GM19372 (cell line): Measurements from ENCODE around the gene SSR1.
A peak's percentile ranks its signal among the peaks of the same experiment; 100 is the strongest.
"Not testable (repeated sequence)": the region's sequence is repeated elsewhere in the genome, so short reads cannot be mapped to it uniquely, and the experiment has no call there.

Experiments used
- ATAC-seq: cut with Tn5 transposase; IDR thresholded peaks from one replicate; pipeline ENCODE4 v1.9.1; 2021; ENCODE audit warnings: mild to moderate bottlenecking, low read depth, moderate library complexity; ENCODE audit not compliant: unreplicated experiment

SSR1 gene

DNA sequence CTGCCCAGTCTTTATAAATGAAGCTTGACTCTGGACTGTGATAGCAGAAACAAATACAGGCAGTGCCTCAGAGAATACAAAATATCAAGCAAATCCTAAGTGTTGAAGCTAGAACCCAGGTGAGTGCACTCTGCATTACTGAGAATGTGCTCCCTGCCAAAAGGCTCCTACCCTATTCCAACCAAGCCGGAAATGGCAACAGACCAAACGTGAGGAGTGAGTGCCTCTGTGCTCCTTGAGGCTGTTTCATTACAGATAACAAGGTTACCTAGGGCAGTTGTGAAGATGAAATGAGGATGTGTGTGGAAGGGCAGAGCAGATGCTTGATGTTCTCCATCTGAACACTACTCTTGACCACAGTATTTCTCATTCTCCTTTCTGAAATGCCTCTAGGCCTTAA is 29.3 kb downstream of the SSR1 start:
- no peak for ATAC-seq

DNA sequence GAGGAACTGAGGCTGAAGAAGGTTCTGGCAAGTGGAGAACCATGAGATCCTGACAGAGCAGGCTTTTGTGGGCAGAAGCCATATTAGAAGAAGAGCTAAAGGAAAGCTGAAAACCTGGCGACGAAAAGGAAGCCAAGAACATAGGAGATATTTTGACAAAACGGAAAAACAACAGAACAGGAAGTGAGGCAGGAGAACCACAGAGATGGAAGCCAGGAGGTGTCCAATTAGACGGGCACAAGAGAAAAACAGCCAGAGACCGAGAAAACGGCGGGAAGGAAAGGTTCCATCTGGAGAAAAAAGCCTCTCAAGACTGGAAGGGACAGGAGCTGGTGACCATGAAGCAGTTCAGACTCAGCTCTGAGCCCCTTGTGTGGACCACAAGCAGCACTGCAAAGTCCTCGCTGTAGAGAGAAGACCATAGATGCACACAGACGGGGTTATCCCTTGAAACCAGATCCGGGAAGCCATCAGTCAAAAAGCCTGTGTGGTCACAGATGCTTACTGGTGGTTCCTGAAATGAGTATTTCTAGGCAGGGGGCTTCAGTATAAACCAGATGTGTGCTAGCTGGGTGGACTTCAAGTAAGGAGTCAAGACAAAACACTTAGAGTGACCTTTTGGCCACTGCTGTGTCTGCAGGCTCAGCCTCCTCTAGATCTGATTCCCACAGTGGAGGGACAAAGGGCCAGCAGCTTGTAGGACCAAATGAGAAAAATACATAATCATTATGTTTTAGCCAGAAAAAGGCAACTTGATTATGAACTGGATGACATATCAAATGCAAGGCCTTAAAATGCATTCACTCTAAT is 30.7 kb downstream of the SSR1 start:
- ATAC-seq: no peak

DNA sequence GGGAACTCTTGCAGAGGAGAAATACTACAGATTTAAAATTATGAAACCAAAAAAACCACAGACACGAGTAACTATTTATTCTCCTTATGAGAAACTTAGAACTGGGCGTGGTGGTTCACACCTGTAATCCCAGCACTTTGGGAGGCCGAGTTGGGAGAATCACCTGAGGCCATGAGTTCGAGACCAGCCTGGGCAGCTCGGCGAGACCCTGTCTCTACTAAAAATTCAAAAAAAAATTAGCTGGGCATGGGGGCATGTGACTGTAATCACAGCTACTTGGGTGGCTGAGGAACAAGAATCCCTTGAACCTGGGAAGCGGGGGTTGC is 36.8 kb downstream of the SSR1 start:
- ATAC-seq: no peak

DNA sequence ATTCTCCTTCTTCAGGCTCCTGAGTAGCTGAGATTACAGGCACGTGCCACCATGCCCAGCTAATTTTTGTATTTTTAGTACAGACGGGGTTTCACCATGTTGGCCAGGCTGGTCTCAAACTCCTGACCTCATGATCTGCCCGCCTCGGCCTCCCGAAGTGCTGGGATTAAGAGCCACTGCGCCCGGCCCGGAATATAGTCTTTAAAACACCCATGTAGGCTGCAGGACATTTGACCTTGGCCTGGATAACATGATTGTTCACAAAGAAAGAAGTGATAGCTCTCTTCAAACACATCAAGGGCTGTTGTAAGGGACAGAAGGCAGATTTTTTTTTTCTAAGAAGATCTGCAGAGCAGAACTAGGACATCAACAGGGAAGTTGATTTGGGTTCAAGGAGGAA is 38.5 kb downstream of the SSR1 start:
- not testable (repeated sequence) for ATAC-seq

DNA sequence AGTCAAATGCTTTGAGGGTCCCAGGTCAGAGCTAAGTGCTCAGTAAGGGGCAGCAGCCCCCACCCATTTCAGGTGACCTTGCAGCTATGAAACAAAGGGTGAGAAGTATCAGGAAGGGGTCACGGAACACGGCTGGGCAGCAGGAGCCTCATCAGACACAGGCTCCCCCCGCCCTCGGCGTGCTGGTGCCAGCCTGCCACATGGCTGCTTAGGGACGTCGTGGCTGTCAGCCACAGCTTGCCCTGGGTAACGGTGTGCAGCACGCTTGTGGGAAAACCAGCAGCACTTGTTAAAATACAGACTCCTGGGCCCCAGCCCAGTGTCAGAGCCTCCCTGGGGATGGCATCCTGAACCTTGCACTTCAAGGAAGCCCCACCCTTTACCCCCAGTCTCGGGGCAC is 39.3 kb downstream of the SSR1 start:
- ATAC-seq: no peak

DNA sequence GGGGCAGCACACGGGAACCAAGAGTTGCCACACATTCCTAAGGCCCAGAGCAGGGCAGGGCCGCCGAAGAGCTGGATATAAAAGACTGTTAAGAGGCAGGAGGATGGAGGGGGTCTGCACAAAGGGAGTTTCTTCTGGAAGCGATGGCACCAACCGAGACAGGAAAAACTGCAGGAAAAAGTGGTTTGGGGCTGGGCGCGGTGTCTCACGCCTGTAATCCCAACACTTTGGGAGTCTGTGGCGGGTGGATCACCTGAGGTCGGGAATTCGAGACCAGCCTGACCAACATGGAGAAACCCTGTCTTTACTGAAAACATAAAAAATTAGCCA is 41.8 kb downstream of the SSR1 start:
- no peak for ATAC-seq

DNA sequence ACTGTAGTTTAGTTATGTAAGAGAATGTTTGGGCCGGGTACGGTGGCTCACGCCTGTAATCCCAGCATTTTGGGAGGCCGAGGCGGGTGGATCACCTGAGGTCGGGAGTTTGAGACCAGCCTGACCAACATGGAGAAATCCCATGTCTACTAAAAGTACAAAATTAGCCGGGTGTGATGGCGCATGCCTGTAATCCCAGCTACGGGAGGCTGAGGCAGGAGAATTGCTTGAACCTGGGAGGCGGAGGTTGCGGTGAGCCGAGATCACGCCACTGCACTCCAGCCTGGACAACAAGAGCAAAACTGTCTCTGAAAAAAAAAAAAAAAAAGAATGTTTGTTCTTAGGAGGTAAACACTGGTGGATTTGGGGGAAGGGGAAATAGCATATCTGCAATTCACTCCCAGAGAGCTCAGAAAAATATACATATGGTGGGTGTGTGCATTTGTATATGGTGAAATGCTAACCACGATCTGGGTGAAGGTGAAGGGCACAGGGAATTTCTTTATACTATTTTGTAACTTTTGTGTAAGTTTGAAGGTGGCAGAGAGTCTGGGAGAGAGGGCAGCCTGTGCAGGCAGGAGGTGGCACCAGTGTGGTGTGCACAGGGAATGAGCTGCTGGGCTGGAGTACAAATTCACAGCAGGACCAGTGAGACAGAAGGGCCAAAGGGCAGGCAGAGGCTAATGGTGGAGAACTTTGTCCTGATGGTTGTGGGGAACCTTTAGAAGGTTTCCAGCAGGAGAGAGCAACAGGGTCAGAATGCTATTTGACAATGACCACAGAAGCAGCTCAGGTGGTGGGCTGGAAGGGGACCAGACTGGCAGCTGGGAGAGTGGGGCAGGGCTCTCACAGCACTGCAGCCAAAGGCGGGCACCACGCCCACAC is 42.4 kb downstream of the SSR1 start:
- no peak for ATAC-seq

DNA sequence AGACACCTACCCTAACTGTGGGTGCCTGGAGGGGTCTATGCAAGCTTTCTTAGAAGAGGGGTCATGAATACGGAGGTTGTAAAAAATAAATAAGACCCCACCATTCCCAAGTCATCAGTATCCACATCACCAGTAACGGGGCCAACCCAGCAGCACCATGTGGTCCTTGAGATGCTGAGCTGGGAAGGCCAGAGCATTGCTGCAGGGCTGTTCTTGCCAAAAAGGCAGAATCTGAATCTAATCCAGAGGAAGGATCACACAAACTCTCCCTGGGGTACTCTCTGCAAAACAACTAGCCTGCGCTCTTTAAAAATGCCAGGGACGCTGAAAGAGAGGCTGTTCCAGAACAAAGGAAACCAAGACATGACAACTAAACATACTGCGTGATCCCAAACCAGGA is 43.2 kb downstream of the SSR1 start:
- ATAC-seq: no peak

DNA sequence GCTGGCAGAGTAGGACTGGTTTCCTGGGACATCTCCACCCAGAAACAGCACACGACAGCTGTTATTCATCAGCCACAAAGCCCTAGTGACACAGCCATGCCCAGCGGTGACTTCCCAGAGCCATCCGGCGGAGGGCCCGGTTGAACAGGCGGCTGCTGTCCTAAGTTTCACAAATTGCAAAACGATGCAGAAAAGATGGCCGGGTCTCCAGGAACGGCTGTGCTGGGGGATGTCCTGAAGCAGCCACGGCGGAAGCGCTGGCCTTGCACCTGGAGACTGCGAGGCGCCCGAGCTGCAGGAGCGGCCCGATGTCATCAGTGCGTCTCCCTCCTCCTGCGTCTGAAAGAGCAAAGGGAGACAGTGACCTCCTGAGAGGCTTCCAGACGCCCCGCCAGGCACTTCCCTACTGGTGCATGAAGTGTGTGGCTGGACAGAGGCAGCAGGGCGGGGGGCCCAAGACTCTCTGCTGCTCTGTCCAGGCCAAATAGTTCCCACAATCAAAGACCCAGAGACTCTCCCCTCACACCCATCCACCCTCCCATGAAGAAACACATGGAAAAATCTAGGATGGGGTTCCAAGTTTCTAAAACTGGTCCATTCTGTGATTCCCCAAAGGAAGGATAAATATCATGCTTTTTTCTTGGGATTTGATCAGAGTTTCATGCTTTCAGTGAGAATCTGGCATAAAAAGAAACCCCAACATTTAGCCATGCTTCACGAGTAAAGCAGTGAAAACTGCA is 44.0 kb downstream of the SSR1 start:
- no peak for ATAC-seq

DNA sequence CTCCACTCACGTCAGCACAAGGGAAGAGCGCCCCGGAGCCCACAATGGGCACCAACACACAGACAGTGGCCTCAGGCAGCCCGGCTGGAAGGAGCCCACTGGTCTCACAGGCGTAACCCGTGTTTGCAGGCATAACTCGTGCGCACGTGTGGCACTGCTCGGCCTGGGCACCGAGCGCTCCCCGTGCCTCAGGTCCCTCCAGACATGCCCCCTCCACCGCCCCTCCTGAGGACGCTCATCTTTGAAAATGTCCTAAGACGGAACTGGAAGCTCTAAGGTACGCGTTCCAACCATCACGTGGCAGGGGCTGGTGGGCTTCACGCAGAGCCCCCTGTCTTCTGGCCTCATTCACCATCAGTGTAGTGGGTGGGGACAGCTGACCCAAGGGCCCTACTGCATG is 44.6 kb downstream of the SSR1 start:
- no peak for ATAC-seq

DNA sequence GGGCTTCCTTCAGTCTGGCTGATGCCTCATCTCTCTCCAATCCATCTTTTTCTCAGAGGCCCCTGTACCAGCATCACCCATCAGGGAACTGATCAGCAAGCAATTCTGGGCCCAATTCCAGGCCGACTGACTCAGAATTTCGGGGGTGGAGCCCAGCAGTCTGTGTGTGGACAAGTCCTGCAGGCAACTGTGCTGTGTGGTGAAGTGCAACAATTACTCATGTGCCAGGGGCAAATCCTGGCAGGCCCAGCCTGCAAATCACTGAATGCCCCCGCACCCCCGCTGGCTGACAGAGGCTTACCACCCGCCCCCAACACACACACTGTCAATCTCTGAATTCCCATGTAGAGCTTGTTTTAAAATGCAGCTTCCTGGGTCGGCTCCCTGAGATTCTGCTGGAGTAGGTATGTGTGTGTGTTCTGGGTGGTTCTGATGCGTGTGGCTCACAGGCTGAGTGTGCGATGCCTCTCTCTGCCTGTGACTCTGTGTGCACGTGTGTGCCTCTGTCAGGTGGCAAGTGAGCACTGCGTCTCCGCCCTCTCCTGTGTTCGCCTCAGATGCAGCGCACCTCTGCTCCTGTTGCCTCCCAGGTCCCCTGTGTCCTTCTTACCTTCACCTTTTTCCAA is 45.4 kb downstream of the SSR1 start:
- ATAC-seq: no peak

DNA sequence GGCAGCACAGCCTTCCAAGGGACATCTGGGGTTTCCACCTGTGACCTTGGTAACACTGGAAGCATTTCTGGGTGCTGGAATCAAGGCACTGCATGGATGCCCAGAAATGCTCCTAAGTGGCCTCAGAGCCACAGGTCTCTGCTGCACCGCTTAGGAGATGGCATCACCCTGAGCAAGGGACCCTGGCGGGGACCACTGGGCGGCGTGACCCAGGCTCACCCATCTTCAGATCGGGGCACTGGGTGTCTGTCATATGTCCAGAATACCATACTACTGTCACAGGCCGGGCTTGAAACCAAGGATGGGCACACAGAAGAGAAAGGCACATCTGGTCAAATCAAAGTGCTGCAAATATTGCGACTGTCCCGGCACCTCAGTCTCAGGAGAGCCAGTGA is 45.9 kb downstream of the SSR1 start:
- ATAC-seq: no peak

DNA sequence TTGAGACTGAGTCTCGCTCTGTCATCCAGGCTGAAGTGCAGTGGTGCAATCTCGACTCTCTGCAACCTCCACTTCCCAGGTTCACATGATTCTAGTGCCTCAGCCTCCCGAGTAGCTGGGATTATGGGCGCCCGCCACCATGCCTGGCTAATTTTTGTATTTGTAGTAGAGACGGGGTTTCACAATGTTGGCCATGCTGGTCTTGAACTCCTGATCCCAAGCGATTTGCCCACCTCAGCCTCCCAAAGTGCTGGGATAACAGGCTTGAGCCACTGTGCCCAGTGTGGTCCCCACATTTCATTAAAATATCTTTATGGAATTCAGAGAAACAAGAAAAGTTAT is 47.6 kb downstream of the SSR1 start:
- not testable (repeated sequence) for ATAC-seq

DNA sequence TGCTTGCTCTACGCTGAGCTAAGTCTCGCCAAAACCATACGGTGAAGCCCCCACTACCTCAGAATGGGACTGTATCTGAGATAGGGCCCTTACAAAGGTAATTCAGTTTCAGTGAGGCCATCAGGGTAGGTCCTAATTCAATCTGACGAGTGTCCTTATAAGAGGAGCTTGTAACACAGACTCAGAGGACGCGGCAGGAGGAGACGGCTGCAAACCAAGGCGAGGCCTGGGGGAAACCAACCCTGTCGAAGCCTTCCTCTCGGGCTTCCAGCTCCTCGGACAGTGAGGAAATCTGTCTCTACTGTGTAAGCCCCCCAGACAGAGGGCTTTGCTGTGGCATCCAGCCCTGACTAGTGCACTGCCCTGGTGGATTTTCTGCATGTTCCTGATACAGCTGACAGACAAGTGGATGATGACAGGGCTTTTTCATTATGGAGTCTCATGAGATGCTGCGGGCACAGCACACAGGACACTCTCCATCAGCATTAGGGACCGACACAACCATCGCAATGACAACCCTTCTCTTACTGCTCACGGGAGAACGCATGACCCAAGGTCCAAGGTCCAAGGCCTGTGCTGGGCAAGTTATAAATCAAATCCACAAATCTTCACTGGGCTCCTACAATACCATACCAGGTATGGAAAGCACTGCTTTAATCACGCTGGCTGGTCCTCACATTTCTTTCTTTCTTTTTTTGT is 48.2 kb downstream of the SSR1 start:
- ATAC-seq: no peak

DNA sequence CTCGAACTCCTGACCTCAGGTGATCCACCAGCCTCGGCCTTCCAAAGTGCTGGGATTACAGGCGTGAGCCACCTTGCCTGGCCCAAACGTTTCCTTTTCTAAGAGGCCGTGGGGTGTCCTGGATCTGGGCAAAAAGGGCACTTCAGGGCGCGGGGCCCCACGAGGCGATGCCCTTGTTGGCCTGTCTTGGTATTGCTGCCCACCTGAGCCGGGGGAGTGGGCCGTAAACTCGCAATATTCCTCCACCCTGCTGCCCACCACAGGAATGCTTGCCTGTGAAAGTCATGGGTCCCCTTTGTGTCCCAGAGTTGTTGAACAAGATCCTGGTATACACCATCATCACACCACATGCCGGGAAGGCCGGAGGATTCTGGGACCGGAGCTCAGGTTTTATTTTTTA is 49.0 kb downstream of the SSR1 start:
- no peak for ATAC-seq

DNA sequence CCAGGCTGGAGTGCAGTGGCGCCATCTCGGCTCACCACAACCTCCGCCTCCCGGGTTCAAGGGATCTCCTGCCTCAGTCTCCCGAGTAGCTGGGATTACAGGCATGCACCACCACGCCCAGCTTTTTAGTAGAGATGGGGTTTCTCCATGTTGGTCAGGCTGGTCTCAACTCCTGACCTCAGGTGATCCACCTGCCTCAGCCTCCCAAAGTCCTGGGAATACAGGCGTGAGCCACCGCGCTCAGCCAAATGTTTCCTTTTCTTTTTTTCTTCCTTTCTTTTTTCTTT is 49.5 kb downstream of the SSR1 start:
- ATAC-seq: not testable (repeated sequence)

DNA sequence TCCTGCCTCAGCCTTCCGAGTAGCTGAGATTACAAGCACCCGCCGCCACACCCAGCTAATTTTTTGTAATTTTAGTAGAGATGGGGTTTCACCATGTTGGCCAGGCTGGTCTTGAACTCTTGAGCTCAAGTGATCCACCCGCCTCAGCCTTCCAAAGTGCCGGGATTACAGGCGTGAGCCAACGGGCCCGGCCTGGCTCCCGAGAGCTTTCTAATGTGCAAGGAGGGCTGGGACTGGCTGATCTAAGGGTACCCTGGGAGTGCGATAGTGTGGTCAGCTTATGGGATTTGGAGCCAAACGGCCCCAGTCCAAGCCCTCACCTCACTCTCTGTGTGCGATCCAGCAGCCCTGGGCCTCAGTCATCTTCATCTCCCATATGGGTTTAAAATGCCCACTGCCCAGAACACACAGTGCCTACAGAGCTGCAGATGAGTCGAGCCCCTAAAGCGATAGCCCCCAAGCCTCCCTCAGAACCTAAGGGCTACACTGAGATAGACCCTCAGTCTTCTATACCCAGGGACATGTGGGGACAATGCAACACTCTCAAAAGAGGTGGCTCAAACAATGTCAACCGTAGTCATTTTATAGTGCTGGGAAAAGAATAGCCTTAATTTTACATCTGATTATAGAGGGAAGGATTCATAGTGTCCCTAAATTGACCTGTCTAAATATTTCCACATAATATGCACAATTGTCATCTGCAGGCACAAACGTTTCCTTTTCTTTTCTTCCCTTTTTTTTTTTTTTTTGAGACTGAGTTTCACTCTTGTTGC is 50.1 kb downstream of the SSR1 start:
- no peak for ATAC-seq

DNA sequence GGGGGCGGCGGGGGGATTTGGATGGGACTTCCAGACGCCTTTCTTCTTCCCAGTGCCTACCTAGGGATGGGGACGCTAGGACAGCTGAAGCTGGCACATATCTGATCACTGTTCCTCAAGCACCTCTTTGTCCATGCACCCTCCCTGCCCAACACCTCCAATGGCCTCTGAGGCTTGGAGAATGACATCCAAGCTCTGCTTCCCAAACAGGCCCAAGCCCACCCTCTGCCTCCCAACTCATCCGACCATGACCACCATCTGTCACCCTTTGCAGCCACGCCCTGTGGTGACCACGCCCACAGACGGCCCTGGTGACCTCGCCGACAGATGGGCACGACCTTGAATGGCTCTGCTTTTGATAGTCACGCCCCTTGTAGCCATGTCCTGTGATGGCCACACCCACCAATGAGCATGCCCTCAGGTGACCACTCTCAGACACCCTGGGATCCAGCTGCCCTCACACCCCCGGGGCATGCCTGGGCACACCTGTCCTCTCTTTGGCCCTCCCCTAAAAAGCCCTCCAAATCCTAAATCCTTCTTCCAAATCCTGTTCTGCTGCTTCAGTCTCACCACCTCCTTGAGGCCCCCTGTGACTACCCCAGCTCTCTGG is 51.0 kb downstream of the SSR1 start:
- ATAC-seq: no peak

DNA sequence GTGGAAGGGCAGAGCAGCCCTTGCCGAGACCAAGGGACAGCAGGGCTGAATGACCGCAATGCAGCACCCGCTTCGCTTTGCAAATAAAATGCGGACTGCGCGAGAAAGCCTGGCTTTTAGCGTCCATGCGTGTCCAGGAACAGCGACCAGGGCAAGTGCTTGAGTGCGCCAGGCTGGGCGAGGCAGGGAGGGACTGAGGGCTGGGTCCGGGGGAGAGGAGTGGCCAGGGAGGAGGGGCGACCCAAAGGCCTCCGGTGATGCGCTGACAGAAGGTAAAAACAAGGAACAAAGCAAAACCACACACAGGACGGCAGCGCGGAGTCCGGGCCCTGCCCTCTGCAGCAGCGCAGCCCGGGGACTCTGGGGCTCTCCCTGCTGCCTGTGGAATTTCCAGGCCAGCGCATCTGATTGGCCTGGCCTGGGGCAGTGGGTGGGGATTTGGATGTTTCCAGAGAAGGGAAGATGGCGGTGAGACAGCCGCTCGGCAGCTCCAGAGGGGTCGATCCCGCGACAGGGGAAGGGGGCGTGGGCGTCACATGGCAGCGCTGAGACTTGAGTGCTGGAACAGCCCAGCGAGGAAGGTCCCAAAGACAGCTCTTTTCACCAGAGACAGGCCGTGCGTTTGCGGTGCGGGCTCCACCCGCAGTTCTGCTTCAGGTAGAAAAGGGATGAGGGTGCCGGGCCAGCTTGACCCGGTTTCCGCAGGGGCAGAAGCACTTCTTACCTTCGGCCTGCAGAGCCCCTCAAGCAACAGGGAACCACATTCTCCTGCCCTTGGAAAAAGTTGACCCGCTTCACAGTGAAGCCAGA is 51.8 kb downstream of the SSR1 start:
- ATAC-seq: peak; percentile 75
